Activated T-helper 1 cell treated with anti-CD3 and anti-CD28 coated beads, Interleukin-12 subunit alpha, Interleukin-12 subunit beta, Interleukin-2, Interleukin-4 antibody, amounts not matched to agents 30 ng/mL and 10 ng/mL and 1 ng/mL, durations not matched to agents 14 hours and 24 hours and 36 hours (primary cell): ENCODE results near the gene ELOA2. TPM values are rescaled to one million over a fixed set of nuclear protein-coding genes. Genes with fewer than 3 reads are reported as not detected.

ENCODE experiments used
- total RNA-seq: library from RNA; stranded (reverse); gene quantifications from 2 replicates; pipeline ENCODE4 v1.2.3, GENCODE V29; 2022

Gene ELOA2
- total RNA-seq, 1 donor from 2014 or later = not detected

Other genes with a start within 250 kb of the ELOA2 start
- 28.5 and 28.7 TPM in 2 replicates for gene PIAS2, start 118.1 kb downstream of the ELOA2 start, total RNA-seq
- gene KATNAL2, start 118.0 kb downstream of the ELOA2 start, total RNA-seq = 0.26 and 0.27 TPM in 2 replicates
- gene HDHD2, start 114.9 kb upstream of the ELOA2 start, total RNA-seq = 36.8 and 39.4 TPM in 2 replicates
- gene IER3IP1, start 140.7 kb upstream of the ELOA2 start, total RNA-seq = 14.7 and 16.3 TPM in 2 replicates
- not detected in 2 replicates for gene SKOR2, start 216.0 kb upstream of the ELOA2 start, total RNA-seq